C4-2B (cell line): ENCODE measurements around the gene DSCAM.

ENCODE experiments used
- H3K27ac ChIP-seq: fragments of 450-650 bp; 2 replicates; pipeline ENCODE4 v1.5.1; 2017
- ZFX ChIP-seq: fragments of 450-650 bp; IDR thresholded peaks from 2 replicates; pipeline ENCODE4 v1.6.1; 2017
- TF ChIP-seq, protein P1 (sequence below): fragments of 450-650 bp; conservative IDR thresholded peaks from 2 replicates; pipeline ENCODE4 v1.5.1; 2017; ENCODE audit warnings: mild to moderate bottlenecking

Gene DSCAM

DNA sequence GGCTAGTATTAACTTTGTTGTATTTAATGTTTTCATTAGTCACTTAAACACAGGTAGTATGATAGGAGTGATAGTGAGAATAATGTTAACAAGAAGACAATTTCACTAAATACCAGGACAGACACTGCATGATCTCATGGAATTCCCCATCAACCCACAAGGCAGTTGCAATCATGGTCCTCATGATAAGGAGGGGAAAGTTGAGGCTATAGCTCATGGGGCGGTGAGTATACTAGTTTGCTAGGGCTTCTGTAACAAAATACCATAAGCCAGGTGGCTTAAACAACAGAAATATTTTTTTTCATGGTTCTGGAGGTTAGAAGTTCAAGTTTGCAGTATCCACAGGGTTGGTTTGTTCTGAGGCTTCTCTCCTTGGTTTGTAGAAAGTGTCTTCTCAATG, 115.8 kb downstream of the DSCAM start:
- no peak overlapping the region for H3K27ac ChIP-seq

DNA sequence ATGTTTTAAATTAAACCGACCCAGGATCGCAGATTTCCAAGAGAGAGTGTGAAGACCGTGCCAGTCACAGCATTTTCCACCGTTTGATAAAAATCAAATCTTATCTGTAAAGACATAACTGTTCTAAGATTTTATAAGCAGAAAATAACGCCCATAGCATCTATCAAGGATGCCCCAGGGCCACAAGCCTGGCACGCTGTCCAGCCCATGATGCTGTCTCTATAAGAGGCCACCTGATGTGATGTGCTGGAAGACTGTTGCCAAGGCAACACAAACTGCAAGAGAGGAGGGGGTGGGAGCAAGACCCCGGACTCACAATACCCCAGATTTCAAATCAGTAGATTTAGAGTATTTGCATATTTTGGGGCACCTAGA, 116.5 kb downstream of the DSCAM start:
- TF ChIP-seq, protein P1, sequence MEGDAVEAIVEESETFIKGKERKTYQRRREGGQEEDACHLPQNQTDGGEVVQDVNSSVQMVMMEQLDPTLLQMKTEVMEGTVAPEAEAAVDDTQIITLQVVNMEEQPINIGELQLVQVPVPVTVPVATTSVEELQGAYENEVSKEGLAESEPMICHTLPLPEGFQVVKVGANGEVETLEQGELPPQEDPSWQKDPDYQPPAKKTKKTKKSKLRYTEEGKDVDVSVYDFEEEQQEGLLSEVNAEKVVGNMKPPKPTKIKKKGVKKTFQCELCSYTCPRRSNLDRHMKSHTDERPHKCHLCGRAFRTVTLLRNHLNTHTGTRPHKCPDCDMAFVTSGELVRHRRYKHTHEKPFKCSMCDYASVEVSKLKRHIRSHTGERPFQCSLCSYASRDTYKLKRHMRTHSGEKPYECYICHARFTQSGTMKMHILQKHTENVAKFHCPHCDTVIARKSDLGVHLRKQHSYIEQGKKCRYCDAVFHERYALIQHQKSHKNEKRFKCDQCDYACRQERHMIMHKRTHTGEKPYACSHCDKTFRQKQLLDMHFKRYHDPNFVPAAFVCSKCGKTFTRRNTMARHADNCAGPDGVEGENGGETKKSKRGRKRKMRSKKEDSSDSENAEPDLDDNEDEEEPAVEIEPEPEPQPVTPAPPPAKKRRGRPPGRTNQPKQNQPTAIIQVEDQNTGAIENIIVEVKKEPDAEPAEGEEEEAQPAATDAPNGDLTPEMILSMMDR, result no peak
- no peak for TF ChIP-seq ZFX
- no peak overlapping the region for H3K27ac ChIP-seq

More for the DNA sequence above, 115.8 kb downstream of the DSCAM start:
- no peak for TF ChIP-seq ZFX
- TF ChIP-seq, protein P1, result no peak

DNA sequence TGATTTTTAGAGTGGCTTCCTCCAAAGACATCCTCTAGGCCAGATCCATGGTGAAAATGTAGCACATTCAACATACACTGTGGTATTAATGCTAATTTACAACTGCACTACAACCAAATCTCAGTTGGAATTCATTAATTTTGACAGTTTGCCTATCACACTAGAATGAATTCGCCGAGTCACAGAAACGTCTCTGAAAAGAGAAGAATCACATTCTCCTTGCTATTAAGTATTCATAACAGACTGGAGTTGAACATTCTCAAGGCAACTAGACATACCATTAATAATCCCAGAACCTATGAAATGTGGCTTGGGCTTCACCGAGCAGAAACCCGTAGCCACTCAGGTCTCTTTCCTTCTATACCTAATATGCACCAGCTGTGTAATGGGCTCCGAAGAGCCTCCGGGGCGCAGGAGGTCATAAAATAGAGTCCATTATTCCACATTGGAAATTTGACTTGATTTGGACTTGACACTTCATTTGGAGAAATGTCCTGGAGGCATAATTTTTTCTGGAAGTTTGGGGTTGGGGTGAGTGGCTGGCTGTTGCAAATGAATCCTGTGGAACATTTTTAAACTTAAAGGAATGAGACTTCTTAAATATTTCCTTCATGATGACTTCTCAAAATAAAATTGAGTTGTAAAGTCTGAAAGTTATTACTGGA, 117.1 kb downstream of the DSCAM start:
- no peak overlapping the region for H3K27ac ChIP-seq
- no peak for TF ChIP-seq ZFX
- TF ChIP-seq, protein P1, result no peak

DNA sequence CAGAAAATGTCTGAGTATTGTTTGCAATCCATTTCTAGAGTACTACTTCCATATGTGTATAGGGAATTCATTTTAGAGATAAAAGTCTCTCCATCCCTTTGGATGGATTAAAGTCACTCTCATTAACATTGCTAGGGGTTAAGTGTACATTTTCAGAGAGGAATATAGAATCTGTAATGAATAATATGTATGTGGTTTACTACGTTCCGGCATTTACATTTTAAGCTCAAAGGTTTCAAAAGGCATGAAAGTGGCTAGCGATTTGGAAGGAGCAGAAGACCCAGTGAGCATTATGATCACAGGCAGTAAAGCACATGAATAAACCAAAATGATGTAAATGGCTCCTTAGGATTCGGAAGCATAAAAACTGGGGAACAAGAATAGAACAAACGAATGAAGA, 123.0 kb downstream of the DSCAM start:
- TF ChIP-seq, protein P1, result no peak
- no peak for TF ChIP-seq ZFX
- no peak overlapping the region for H3K27ac ChIP-seq

DNA sequence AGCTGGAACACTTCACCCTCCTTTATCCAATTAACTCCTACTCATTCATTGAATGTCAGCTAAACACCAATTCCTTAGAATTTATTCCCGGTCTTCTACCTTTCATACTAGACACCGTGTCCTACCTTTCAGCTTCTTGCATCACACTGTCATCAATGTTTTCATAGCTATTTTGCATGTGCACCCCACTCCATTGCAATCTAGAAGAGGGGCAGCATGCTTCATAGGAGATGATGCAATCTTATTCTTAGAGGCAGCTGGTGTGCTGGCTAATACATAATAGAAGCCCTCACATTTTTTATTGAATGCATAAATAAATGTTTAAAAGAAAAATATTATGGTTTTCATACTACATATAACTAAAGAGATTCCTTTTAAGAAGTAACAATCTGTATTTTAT, 123.6 kb downstream of the DSCAM start:
- no peak overlapping the region for H3K27ac ChIP-seq
- no peak for TF ChIP-seq ZFX
- TF ChIP-seq, protein P1, result no peak

DNA sequence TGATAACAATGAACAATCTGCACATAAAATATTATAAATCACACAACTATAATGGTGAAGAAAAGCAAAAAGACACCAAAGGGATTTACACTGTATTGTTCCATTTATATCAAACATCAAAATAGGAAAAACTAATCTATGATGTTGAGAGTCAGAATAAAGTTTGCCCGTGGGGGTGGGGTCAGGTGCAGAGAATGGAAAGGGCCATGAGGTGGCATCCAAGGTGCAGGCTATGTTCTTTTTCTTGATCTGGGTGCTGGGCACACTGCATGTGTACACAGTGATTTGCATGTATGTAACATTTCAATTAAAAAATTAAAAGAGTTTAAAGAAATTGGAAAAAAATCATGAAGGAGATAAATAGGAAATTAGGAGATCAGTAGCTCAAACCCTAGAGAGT, 127.3 kb downstream of the DSCAM start:
- no peak for TF ChIP-seq ZFX
- TF ChIP-seq, protein P1, result peak; percentile 32
- no peak overlapping the region for H3K27ac ChIP-seq

DNA sequence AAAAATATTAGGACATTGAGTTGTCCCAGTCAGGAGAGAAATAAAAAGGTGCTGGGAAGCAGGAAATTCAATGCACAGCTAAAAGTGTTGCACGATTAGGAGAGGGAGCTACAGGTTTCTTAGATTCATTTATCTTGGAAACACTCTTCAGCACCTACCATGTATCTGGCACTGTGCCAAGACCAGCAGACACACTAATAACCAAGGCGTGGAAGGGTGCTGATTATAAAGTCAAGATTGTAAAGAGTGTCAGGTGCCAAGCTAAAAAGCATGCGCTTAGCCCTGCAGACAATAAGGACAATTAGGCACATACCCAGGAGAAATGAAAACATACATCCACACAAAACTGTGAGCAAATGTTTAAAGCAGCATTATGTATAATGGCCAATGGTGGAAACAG, 129.9 kb downstream of the DSCAM start:
- no peak overlapping the region for H3K27ac ChIP-seq
- TF ChIP-seq, protein P1, result no peak
- no peak for TF ChIP-seq ZFX
